CD4-positive, alpha-beta T cell treated with Interleukin-15 for 4 hours (primary cell): ENCODE results near the gene ICA1.
"Not testable (repeated sequence)": the region's sequence is repeated elsewhere in the genome, so short reads cannot be mapped to it uniquely, and the experiment has no call there.

Source experiments
- DNase-seq: peaks from one replicate; pipeline ENCODE4 v3.0.0-alpha.2; 2020; ENCODE audit warnings: low spot score

ICA1 gene

GRCh38 chr7:8263048-8263447, 1.1 kb upstream of the ICA1 start:
- DNase-seq, result no peak

- DNase-seq, result no peak
Observed at GRCh38 chr7:8260871-8261694, 884 bp downstream of the ICA1 start.

- no peak for DNase-seq
Observed at GRCh38 chr7:8259586-8260222, 2.3 kb downstream of the ICA1 start.

- DNase-seq, result no peak
Observed at GRCh38 chr7:8258734-8259133, 3.2 kb downstream of the ICA1 start.

- no peak for DNase-seq
Observed at GRCh38 chr7:8258166-8258565, 3.8 kb downstream of the ICA1 start.

- DNase-seq, result no peak
Observed at GRCh38 chr7:8255680-8256655, 6.0 kb downstream of the ICA1 start.

GRCh38 chr7:8254667-8255066, 7.3 kb downstream of the ICA1 start:
- DNase-seq, result no peak

GRCh38 chr7:8254215-8254614, 7.8 kb downstream of the ICA1 start:
- DNase-seq, result no peak

GRCh38 chr7:8251195-8251594, 10.8 kb downstream of the ICA1 start:
- no peak for DNase-seq

- no peak for DNase-seq
Observed at GRCh38 chr7:8250547-8250946, 11.4 kb downstream of the ICA1 start.

- DNase-seq, result no peak
Observed at GRCh38 chr7:8249121-8249520, 12.8 kb downstream of the ICA1 start.

GRCh38 chr7:8246020-8246419, 15.9 kb downstream of the ICA1 start:
- no peak for DNase-seq

GRCh38 chr7:8245032-8245431, 16.9 kb downstream of the ICA1 start:
- DNase-seq, result not testable (repeated sequence)

GRCh38 chr7:8243059-8243458, 18.9 kb downstream of the ICA1 start:
- not testable (repeated sequence) for DNase-seq

- DNase-seq, result not testable (repeated sequence)
Observed at GRCh38 chr7:8239702-8240362, 22.1 kb downstream of the ICA1 start.

- DNase-seq, result no peak
Observed at GRCh38 chr7:8236780-8237407, 25.1 kb downstream of the ICA1 start.

GRCh38 chr7:8232999-8233847, 28.7 kb downstream of the ICA1 start:
- DNase-seq, result no peak

GRCh38 chr7:8229927-8230326, 32.0 kb downstream of the ICA1 start:
- DNase-seq, result no peak

- DNase-seq, result no peak
Observed at GRCh38 chr7:8228766-8229674, 32.9 kb downstream of the ICA1 start.
